K562 (cell line): ENCODE data around the gene SH2D3A. TPM values are rescaled to one million over a fixed set of nuclear protein-coding genes. Genes with fewer than 3 reads are reported as not detected.

Source experiments
- CEBPB ChIP-seq: fragments of 450-650 bp; IDR thresholded peaks from 2 replicates; pipeline ENCODE4 v1.6.1; 2016; ENCODE audit warnings: missing genetic modification characterization, missing compliant biosample characterization
- FOXM1 ChIP-seq, 2 experiments: fragments of 450-650 bp in 1 of 2; sonication (generic) in 1 of 2; formaldehyde crosslinking in 1 of 2; IDR thresholded peaks; 2 replicates each; pipeline versions ENCODE4 v1.6.1 to v1.9.0; 2017 to 2022; ENCODE audit warnings: low read depth in 2 of 2, mild to moderate bottlenecking in 2 of 2, missing genetic modification reagents in 1 of 2, moderate library complexity in 1 of 2
- KLF6 ChIP-seq: fragments of 250-450 bp; sonication (Bioruptor Pico); IDR thresholded peaks from 2 replicates; pipeline ENCODE4 v1.4.0; 2020; ENCODE audit warnings: mild to moderate bottlenecking, moderate library complexity, borderline replicate concordance
- NUFIP1 ChIP-seq: fragments of 450-650 bp; IDR thresholded peaks from 2 replicates; pipeline ENCODE4 v1.6.1; 2018; ENCODE audit not compliant: partially characterized antibody
- POLR2G ChIP-seq: fragments of 200-400 bp; formaldehyde crosslinking; IDR thresholded peaks from 2 replicates; pipeline ENCODE4 v1.6.1; 2017; ENCODE audit warnings: low read depth, mild to moderate bottlenecking, antibody characterized with exemption, low read length, moderate library complexity
- POLR3A ChIP-seq: IDR thresholded peaks from 2 replicates; pipeline ENCODE4 v1.6.1; 2011; ENCODE audit warnings: borderline replicate concordance, mild to moderate bottlenecking, moderate library complexity; ENCODE audit not compliant: insufficient read length, insufficient read depth; ENCODE audit errors: extremely low read depth
- PTTG1 ChIP-seq: fragments of 450-650 bp; IDR thresholded peaks from 2 replicates; pipeline ENCODE4 v1.6.1; 2016; ENCODE audit warnings: low read depth, mild to moderate bottlenecking, missing genetic modification characterization, missing compliant biosample characterization
- SUPT5H ChIP-seq: fragments of 450-650 bp; IDR thresholded peaks from 2 replicates; pipeline ENCODE4 v1.6.1; 2016
- ZFX ChIP-seq: sonication (generic); formaldehyde crosslinking; IDR thresholded peaks from 2 replicates; pipeline ENCODE4 v1.8.0; 2022; ENCODE audit warnings: mild to moderate bottlenecking, missing genetic modification reagents, moderate library complexity
- ZNF274 ChIP-seq: IDR thresholded peaks from 2 replicates; pipeline ENCODE4 v1.6.1; 2011; ENCODE audit warnings: low read depth, mild to moderate bottlenecking, low read length, moderate library complexity, borderline replicate concordance
- polyA plus RNA-seq, 8 experiments: library from polyadenylated mRNA; depleted of rRNA in 4 of 8; stranded (reverse) in 5 of 8; unstranded in 3 of 8; fragments of >200 nt; fragmentation: Nextera tagmentation in 2 of 8; fragmentation: Illumina TruSeq in 1 of 8; extraction: Ambion mirVana in 2 of 8; extraction: Trizol in 1 of 8; gene quantifications; 2 replicates each; pipeline versions ENCODE4 v1.2.1 to v1.2.3, GENCODE V29; 2011 to 2014; ENCODE audit warnings: inconsistent platforms in 1 of 8, missing spikeins in 1 of 8
- total RNA-seq, 7 experiments: library from RNA; depleted of rRNA in 6 of 7; stranded (reverse); fragments of >200 nt in 6 of 7; fragmentation: Illumina TruSeq in 2 of 7; extraction: Trizol in 2 of 7; gene quantifications; 2 replicates each; pipeline versions ENCODE4 v1.2.1 to v1.2.3, GENCODE V29; 2011 to 2021; ENCODE audit warnings: low replicate concordance in 1 of 7
- TF ChIP-seq, protein P1 (sequence below): sonication (generic); formaldehyde crosslinking; IDR thresholded peaks from 2 replicates; pipeline ENCODE4 v1.8.0; 2022; ENCODE audit warnings: missing genetic modification reagents, mild to moderate bottlenecking, moderate library complexity, borderline replicate concordance
- TF ChIP-seq, protein P2 (sequence below): sonication (generic); formaldehyde crosslinking; IDR thresholded peaks from 2 replicates; pipeline ENCODE4 v1.8.0; 2022; ENCODE audit warnings: mild to moderate bottlenecking, low read depth, missing genetic modification reagents
- TF ChIP-seq, protein P3 (sequence below), 2 experiments: fragments of 450-650 bp in 1 of 2; sonication (generic) in 1 of 2; formaldehyde crosslinking in 1 of 2; IDR thresholded peaks; 2 replicates each; pipeline versions ENCODE4 v1.7.1 to v1.9.0; 2016 to 2022; ENCODE audit warnings: inconsistent platforms in 1 of 2, mild to moderate bottlenecking in 1 of 2, missing genetic modification reagents in 1 of 2
- TF ChIP-seq, protein P4 (sequence below): fragments of 250-450 bp; sonication (Bioruptor Pico); IDR thresholded peaks from 2 replicates; pipeline ENCODE4 v1.5.0; 2021

SH2D3A gene
- total and polyA plus RNA-seq, 9 of the 15 experiments (the other 6 are each of a cell fraction or from before 2014, with no cell fraction given): 0.75 to 26.3 (median 8.9) TPM

DNA sequence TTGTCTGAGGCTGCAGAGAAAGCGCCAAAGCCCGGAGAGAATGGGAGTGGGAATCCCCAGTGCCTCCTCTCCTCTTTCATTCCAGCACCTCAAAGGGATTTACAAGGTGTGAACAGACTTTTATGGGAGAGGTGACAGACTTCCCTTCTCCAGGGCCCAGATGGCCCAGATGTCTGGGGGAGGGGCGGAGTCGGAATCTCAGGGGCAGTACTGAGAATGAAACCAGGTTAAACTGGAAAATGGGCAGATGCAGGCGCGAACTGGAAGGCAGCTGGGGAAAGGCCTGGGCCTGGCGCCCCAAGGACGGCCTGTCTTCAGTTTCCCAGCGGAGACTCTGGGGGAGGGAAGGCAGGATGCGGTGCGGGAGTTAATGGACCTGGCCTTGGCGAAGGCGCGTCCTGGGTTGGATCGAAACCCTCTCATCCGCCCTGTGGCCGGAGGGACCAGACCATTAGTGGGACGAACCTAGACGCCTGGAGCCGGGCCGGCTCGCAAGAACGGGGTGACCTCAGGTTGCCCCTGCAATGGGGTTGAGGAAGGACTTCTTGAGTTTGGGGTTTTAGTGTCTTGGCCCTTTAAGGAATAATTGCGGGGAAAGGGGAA lies 28.3 kb downstream of the SH2D3A start (continued):
- TF ChIP-seq FOXM1 (IDR thresholded peaks at IDR 0.05; ENCODE audit: low read depth) (no peak), FOXM1 (CRISPR knock-in tag; IDR thresholded peaks at IDR 0.05; ENCODE audit: low read depth) (no peak), KLF6 (no peak), CEBPB (tag) (no peak), PTTG1 (tag) (no peak), ZNF274 (no peak), POLR3A (no peak), SUPT5H (no peak), NUFIP1 (no peak), POLR2G (no peak), ZFX (CRISPR knock-in tag) (peak; percentile 48)
- TF ChIP-seq, protein P1, sequence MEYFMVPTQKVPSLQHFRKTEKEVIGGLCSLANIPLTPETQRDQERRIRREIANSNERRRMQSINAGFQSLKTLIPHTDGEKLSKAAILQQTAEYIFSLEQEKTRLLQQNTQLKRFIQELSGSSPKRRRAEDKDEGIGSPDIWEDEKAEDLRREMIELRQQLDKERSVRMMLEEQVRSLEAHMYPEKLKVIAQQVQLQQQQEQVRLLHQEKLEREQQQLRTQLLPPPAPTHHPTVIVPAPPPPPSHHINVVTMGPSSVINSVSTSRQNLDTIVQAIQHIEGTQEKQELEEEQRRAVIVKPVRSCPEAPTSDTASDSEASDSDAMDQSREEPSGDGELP: peak; percentile 31; the same call in 1 of the 2 replicates
- TF ChIP-seq, protein P2, sequence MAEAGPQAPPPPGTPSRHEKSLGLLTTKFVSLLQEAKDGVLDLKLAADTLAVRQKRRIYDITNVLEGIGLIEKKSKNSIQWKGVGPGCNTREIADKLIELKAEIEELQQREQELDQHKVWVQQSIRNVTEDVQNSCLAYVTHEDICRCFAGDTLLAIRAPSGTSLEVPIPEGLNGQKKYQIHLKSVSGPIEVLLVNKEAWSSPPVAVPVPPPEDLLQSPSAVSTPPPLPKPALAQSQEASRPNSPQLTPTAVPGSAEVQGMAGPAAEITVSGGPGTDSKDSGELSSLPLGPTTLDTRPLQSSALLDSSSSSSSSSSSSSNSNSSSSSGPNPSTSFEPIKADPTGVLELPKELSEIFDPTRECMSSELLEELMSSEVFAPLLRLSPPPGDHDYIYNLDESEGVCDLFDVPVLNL (CRISPR knock-in tag): 0 out of 2 replicates have a peak, but pooled peaks have one; percentile 46
- TF ChIP-seq, protein P3, sequence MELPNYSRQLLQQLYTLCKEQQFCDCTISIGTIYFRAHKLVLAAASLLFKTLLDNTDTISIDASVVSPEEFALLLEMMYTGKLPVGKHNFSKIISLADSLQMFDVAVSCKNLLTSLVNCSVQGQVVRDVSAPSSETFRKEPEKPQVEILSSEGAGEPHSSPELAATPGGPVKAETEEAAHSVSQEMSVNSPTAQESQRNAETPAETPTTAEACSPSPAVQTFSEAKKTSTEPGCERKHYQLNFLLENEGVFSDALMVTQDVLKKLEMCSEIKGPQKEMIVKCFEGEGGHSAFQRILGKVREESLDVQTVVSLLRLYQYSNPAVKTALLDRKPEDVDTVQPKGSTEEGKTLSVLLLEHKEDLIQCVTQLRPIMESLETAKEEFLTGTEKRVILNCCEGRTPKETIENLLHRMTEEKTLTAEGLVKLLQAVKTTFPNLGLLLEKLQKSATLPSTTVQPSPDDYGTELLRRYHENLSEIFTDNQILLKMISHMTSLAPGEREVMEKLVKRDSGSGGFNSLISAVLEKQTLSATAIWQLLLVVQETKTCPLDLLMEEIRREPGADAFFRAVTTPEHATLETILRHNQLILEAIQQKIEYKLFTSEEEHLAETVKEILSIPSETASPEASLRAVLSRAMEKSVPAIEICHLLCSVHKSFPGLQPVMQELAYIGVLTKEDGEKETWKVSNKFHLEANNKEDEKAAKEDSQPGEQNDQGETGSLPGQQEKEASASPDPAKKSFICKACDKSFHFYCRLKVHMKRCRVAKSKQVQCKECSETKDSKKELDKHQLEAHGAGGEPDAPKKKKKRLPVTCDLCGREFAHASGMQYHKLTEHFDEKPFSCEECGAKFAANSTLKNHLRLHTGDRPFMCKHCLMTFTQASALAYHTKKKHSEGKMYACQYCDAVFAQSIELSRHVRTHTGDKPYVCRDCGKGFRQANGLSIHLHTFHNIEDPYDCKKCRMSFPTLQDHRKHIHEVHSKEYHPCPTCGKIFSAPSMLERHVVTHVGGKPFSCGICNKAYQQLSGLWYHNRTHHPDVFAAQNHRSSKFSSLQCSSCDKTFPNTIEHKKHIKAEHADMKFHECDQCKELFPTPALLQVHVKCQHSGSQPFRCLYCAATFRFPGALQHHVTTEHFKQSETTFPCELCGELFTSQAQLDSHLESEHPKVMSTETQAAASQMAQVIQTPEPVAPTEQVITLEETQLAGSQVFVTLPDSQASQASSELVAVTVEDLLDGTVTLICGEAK (IDR thresholded peaks at IDR 0.05): peak; percentile 34; the same call in 1 of the 2 replicates
- TF ChIP-seq, protein P3 (CRISPR knock-in tag; IDR thresholded peaks at IDR 0.05): no peak
- TF ChIP-seq, protein P4, sequence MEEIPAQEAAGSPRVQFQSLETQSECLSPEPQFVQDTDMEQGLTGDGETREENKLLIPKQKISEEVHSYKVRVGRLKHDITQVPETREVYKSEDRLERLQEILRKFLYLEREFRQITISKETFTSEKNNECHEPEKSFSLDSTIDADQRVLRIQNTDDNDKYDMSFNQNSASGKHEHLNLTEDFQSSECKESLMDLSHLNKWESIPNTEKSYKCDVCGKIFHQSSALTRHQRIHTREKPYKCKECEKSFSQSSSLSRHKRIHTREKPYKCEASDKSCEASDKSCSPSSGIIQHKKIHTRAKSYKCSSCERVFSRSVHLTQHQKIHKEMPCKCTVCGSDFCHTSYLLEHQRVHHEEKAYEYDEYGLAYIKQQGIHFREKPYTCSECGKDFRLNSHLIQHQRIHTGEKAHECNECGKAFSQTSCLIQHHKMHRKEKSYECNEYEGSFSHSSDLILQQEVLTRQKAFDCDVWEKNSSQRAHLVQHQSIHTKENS (CRISPR knock-in tag): no peak
